Stimulated activated CD8-positive, alpha-beta memory T cell treated with anti-CD3 and anti-CD28 coated beads, Interleukin-7, amount 100 ng/mL, for 4 hours (primary cell): ENCODE data around the gene NR4A1.
A peak's percentile ranks its signal among the peaks of the same experiment; 100 is the strongest.

ENCODE experiments used
- DNase-seq, 2 donors: peaks; one replicate each; pipeline ENCODE4 v3.0.0-alpha.2; 2020; ENCODE audit warnings: low read depth in 2 of 2

NR4A1 gene

GRCh38 chr12:52079576-52080402, 28.5 kb downstream of the NR4A1 start, which contains the start of gene SMIM41:
Gene SMIM41 (plus strand): TSS chr12:52079704. CDS start chr12:52079780, 76 bp downstream.
- DNase-seq, result no peak

GRCh38 chr12:52080403-52081251, 29.4 kb downstream of the NR4A1 start:
- DNase-seq, result no peak

GRCh38 chr12:52081263-52081733, 30.1 kb downstream of the NR4A1 start:
- no peak for DNase-seq

- DNase-seq, result no peak
These were observed 30.9 kb downstream of the NR4A1 start for GRCh38 chr12:52082026-52082668.

GRCh38 chr12:52082669-52082987, 31.4 kb downstream of the NR4A1 start:
- no peak for DNase-seq

- peak; percentile 33 to 50 for DNase-seq
These were observed 31.9 kb downstream of the NR4A1 start for GRCh38 chr12:52082988-52083637.

DNA sequence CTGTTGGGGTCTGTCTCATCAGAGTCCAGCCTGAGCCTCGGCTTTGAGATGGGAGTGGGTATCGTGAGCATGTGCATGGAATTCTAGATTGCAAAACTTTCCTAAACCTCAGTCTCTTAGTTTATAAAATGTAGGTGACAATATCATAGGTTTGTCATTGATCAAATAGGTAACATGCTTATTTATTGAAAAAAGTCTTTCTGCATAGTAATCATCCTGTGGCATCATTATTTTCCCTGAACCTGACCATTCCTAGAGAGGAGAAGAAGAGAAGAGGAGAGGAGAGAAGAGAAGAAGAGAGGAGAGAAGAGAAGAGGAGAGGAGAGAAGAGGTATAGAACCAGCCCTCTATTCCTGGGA, 32.4 kb downstream of the NR4A1 start:
- DNase-seq, result no peak

DNA sequence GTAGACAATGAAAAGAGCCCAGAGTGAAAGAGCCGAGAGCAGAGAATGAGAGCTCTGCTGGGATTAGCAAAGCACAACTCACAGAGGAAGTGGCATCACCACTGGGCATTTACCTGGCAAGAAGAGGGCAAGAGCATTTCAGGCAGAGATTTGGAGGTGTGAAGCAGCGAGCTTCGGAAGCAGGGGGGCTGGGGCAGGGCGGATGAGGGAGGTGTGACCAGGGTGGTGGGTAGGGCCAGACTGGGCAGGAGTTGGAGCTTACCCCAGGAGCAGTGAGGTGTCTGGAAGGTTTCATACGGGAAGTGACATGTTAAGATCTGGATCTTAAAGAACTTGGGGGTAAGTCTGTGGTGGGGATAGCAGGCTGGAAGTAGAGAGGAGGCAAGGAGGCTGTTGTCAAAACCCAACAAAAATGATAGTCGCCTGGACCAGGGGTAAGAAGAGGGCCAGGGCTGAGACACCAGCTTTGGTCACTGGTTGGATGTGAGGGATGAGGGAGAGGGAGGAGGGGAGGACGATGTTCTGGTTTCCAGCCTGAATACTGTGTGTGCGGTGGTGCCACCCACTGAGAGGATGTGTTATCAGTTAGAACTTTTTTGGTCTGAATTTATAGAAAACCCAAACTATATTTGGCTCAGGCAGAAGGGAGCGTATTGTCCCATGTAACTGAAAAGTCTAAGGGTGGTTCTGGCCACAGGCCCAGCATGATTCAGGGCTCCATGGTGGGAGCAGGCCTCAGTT, 33.4 kb downstream of the NR4A1 start:
- no peak for DNase-seq

DNA sequence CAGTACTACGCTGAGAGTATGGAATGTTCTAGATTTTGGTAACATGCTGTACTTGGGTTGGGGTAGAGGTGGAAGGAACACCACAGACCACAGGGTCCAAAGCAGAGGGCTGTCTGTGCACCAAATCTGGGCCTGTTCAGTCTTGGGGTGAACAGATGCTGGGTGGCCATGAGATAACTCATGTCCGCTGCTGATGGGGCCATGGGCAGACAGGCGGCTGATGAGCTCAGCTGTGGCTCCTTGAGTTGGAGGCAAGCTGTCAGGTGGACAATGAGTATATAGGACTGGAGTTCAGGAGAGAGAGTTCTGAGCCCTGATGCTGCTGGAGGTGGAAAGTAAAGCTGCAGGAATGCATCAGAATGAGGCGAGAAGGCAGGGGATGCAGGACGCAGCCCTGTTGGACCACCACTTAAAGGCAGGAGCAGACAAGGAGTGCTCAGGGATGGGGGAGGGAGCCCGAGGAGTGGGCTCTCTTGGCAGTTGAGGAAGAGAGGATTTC, 34.5 kb downstream of the NR4A1 start:
- no peak for DNase-seq

GRCh38 chr12:52086366-52086765, 35.1 kb downstream of the NR4A1 start:
- no peak for DNase-seq

DNA sequence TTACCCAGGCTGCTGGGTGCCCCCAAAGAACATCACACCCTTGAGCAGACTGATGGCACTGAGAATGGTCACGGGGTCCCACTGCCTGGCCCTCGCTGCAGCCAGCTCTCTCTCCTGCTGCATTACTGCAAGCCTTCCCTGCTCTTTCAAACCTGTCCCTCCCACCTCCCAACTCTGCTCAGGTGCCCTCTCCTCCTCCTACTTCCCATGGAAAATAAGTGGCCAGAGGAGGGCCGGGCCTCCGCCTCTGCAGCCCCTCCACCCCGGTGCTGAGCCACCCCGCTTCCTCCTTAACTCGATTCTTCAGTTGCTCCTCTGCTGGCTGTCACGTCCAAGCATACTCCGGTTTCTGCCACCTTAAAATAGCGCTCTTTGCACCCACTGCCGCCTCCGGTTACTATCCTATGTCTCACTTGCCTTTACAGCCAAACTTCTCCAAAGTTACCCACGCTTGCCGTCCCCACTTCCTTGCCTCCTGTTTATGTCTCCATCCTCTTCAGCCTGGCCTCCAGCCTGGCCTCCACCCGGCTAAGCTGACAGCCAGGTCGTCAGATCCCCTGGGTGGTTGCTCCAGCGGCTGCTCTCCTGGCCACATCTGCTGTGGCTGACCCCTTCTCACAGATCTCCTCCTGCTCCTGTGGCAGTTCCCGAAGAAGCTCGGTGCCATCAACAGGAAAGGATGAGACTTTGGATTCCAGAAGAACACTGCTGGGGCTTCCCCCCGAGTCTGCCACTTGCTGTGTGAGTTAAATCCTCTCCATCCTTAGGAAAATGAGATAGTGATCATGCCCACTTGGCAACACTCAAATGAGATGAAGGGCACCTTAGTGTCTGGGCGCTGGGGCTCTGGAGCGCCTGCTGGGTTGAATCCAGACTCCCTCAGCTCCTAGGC, 35.9 kb downstream of the NR4A1 start:
- no peak for DNase-seq

DNA sequence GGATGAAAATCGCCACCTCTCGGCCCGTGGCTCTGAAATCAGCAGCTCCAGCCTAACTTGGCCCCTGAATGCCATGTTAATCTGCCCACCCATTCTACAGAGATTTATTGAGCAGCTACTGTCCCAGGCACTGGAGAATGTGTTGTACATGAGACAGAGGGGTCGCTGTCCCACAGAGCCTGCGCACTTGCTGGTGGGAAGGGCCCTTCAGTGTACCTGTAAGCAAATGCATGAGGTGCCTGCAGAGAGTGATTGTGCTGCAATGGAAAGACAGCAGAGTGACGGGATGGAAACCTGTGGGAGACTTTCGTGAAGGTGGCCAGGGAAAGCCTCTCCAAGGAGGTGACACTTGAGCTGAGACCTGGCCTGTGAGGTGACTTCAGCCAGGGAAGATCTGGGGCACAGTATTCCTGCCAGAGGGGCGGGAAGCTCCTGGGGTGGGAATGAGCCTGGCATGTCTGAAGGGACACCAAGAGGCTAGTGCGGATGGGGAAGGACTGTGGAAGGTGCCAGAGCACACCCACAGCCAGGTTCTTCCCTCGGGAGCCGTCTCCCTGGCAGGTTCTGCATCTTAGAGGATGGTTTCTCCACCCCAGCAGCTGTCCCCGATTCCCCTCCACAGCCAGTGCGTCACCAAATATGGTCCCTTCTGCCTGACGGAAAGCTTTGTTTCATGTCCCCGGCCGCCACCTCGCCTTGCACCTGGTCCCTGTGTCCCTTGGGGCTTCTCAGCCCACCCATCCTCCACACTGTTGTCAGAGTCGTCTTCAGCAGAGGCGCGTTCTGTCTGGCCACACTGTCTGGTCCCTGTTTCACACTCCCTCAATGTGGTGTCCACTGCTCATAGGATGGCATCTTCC, 36.9 kb downstream of the NR4A1 start:
- DNase-seq, result no peak

GRCh38 chr12:52089491-52089890, 38.2 kb downstream of the NR4A1 start:
- DNase-seq, result no peak

DNA sequence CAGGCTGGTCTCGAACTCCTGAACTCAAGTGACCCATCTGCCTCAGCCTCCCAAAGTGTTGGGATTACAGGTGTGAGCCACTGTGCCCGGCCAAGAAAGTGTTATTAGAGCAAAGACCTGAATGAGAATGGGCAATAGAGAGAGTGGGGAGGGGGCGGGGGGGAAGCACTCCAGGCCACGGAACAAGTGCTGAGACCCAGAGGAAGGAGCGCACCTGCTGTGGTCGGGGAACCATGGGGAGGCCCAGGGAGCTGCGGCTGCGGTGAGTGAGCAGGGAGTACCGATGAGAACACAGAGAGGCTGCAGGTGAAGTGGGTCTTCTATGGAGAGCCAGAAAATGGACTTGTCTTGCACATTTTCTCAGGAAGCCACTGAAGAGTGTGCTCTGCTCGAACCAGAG, 39.0 kb downstream of the NR4A1 start:
- DNase-seq, result no peak

GRCh38 chr12:52091061-52091460, 39.8 kb downstream of the NR4A1 start:
- DNase-seq, result no peak

- no peak for DNase-seq
These were observed 40.6 kb downstream of the NR4A1 start for GRCh38 chr12:52091869-52092268.

GRCh38 chr12:52093346-52093745, 42.1 kb downstream of the NR4A1 start:
- no peak for DNase-seq

DNA sequence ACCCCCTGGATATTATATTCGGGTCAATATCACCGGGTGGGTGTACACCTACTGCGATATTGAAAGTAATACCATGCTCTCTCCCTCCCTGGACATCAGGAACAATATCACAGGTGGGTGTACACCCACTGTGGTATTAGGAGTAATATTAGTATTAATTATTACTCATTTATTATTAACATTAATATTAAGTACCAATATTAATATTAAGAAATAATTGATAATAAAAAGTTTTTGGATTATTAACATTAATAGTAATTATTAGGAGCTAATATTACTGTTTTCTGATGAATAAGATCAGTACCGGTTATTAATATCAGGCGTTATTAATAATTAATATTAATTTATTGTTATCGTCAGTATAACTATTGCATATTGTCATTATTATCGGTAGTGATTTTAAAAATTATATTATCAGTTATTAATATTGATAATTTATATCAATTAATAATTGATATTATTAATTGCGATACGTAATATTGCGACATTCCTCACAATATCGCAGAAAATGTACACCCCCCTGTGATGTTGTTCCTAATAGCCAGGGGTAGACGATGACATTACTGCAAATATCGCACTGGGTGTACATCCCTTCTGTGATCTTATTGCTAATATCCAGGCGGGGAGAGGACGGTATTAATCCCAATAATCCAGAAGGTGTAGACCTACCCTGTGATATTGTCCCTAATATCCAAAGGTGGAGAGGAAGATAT, 45.2 kb downstream of the NR4A1 start:
- DNase-seq, result no peak
